Erythroblast (primary cell): ENCODE data around the gene BTNL2.
A peak's percentile ranks its signal among the peaks of the same experiment; 100 is the strongest.
"Not testable (repeated sequence)": the region's sequence is repeated elsewhere in the genome, so short reads cannot be mapped to it uniquely, and the experiment has no call there.

Source experiments
- DNase-seq, 2 experiments: peaks; one replicate each; lab custom pipeline; 2025; lab: John Stamatoyannopoulos, UW
- GATA1 ChIP-seq: IDR thresholded peaks from 2 replicates; pipeline ENCODE4 v1.6.1; 2011; ENCODE audit warnings: low read depth, mild to moderate bottlenecking, control low read depth, low read length, moderate library complexity
- POLR2A ChIP-seq: IDR thresholded peaks from 2 replicates; pipeline ENCODE4 v1.6.1; 2011; ENCODE audit warnings: mild to moderate bottlenecking, low read length

BTNL2 gene

DNA sequence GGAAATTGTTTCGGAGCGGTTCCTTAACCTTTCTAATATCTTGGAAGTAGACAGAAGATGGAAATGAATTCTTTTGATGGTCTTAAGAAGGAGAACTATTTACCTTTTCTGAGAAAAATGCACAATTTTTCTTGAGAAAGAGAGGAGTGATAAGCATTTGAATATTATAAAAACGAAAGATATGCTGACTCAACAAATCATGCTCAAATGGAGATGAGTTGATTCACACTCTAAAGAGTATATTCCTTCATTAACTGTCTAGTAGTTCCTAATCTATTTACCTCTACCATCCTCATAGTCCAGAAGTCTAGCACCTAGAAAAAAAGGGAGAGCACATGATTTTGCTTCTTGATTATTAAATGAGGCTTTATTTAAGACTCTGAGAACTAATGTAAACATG, 39.3 kb downstream of the BTNL2 start:
- no peak for TF ChIP-seq GATA1
- no peak for TF ChIP-seq POLR2A

DNA sequence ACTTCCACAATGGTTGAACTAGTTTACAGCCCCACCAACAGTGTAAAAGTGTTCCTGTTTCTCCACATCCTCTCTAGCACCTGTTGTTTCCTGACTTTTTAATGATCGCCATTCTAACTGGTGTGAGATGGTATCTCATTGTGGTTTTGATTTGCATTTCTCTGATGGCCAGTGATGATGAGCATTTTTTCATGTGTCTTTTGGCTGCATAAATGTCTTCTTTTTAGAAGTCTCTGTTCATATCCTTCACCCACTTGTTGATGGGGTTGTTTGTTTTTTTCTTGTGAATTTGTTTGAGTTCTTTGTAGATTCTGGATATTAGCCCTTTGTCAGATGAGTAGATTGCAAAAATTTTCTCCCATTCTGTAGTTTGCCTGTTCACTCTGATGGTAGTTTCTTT, 47.8 kb downstream of the BTNL2 start:
- DNase-seq, result not testable (repeated sequence)

More for the DNA sequence above, 39.3 kb downstream of the BTNL2 start:
- DNase-seq, result no peak

DNA sequence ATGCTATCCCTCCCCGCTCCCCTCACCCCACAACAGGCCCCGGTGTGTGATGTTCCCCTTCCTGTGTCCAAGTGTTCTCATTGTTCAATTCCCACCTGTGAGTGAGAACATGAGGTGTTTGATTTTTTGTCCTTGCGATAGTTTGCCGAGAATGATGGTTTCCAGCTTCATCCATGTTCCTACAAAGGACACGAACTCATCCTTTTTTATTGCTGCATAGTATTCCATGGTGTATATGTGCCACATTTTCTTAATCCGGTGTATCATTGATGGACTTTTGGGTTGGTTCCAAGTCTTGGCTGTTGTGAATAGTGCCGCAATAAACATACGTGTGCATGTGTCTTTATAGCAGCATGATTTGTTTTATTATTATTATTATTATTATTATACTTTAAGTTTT, 48.4 kb downstream of the BTNL2 start:
- DNase-seq, result not testable (repeated sequence)

DNA sequence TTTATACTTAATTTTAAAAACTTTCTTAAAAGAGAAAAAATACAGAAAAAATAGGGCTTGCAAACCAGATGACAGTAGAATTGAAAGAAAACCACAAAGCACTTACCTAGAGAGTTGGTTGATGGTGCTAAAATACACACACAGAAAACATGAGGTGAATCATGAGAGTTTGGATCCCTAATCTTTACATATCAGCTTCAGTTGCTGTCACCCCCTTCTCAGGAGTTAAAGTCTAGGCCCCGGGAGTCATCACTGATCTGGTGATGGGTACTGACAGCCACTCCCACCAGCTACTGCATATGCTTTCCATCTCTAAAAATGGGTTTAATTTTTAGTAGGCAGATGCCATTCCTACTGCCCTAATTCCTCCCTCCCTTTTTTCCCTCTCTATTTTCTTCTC, 52.0 kb downstream of the BTNL2 start:
- peak in 1 of 2 experiments; percentile 11 for DNase-seq
- TF ChIP-seq POLR2A (no peak), GATA1 (no peak)

DNA sequence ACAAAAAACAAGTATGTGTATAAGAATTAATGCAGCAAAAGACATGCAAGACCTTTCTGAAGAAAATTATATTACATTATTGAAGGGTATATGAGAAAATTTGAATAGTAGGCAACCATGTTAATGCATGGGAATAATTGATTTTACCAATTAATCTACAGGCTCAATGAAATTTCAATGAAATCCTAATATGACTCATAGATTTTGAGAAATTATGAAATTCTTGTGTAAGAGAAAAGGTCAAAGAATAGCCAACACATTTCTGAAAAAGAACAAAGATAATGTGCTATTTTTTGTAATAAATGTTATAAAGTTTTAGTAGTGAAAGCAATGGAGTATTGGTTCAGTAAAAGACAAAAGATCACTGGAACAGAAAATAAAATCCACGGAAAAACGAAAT, 53.6 kb downstream of the BTNL2 start:
- TF ChIP-seq POLR2A (no peak), GATA1 (no peak)
- DNase-seq, result no peak
